ENCODE data around the gene UTY.

DNA sequence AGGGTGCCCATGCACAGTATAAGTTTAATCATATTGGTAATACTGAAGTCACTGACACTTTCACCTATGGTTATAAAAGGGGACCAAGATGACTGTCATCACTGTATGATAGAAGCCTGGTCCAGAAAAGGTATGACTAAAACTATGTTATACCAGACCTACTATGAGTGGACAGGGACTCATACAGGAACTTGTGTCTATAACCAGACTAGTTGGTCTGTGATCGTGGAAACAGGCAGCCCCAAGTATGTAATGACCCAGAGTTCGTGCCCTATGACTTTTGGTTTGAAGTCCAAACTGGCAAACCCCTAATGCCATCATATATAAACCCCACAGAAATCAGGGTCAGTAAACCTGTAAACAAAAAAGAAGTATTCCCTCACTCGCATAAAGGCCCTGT lies 134.3 kb downstream of the UTY start:
- TF ChIP-seq POLR2AphosphoS5 (IDR thresholded peaks at IDR 0.05) (no peak), POLR2A (IDR thresholded peaks at IDR 0.05) (no peak)
- TF ChIP-seq, protein P1, sequence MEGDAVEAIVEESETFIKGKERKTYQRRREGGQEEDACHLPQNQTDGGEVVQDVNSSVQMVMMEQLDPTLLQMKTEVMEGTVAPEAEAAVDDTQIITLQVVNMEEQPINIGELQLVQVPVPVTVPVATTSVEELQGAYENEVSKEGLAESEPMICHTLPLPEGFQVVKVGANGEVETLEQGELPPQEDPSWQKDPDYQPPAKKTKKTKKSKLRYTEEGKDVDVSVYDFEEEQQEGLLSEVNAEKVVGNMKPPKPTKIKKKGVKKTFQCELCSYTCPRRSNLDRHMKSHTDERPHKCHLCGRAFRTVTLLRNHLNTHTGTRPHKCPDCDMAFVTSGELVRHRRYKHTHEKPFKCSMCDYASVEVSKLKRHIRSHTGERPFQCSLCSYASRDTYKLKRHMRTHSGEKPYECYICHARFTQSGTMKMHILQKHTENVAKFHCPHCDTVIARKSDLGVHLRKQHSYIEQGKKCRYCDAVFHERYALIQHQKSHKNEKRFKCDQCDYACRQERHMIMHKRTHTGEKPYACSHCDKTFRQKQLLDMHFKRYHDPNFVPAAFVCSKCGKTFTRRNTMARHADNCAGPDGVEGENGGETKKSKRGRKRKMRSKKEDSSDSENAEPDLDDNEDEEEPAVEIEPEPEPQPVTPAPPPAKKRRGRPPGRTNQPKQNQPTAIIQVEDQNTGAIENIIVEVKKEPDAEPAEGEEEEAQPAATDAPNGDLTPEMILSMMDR (IDR thresholded peaks at IDR 0.05), result no peak

Measured in breast epithelium (tissue), 3 donors.